GM13977 (cell line): ENCODE results near the gene SLC1A2.

Source experiments
- DNase-seq: peaks from one replicate; pipeline ENCODE4 v3.0.0; 2012; ENCODE audit warnings: low spot score
- CTCF ChIP-seq: IDR thresholded peaks from 2 replicates; pipeline ENCODE4 v1.5.1; 2012; ENCODE audit warnings: mild to moderate bottlenecking, control low read depth; ENCODE audit not compliant: insufficient read depth; ENCODE audit errors: extremely low read depth, missing control alignments
- in situ Hi-C: fragments of 300-500 bp; cut with MboI; formaldehyde crosslinking; loops from one replicate; pipeline ENCODE4 v1.12.0; 2022; ENCODE audit warnings: low sequenced_read_pairs, low pct_unique_long_range_greater_than_20kb, mixed read lengths, inconsistent platforms; ENCODE audit not compliant: unreplicated experiment

The SLC1A2 gene

GRCh38 chr11:35357923-35358322, 61.4 kb downstream of the SLC1A2 start:
- DNase-seq, result no peak
- in situ Hi-C loops, result no loop called here
- TF ChIP-seq CTCF, result no peak

GRCh38 chr11:35355102-35355749, 64.1 kb downstream of the SLC1A2 start:
- in situ Hi-C loops, result no loop called here
- TF ChIP-seq CTCF, result no peak
- DNase-seq, result peak; percentile 21

- no peak for DNase-seq
- TF ChIP-seq CTCF, result no peak
- in situ Hi-C loops, result no loop called here
Measured at GRCh38 chr11:35354644-35355043, 64.7 kb downstream of the SLC1A2 start.

GRCh38 chr11:35352077-35352888, 67.1 kb downstream of the SLC1A2 start:
- in situ Hi-C loops, result no loop called here
- no peak for TF ChIP-seq CTCF
- no peak for DNase-seq

- in situ Hi-C loops, result no loop called here
- DNase-seq, result no peak
- TF ChIP-seq CTCF, result no peak
Measured at GRCh38 chr11:35349897-35350296, 69.5 kb downstream of the SLC1A2 start.

GRCh38 chr11:35348898-35349687, 70.3 kb downstream of the SLC1A2 start:
- DNase-seq, result no peak
- in situ Hi-C loops, result no loop called here
- no peak for TF ChIP-seq CTCF
